Activated CD4-positive, alpha-beta memory T cell treated with anti-CD3 and anti-CD28 coated beads, Interleukin-2, amount 10 ng/mL, durations not matched to agents 7 days and 5 days (primary cell): ENCODE measurements around the gene CIPC. TPM values are rescaled to one million over a fixed set of nuclear protein-coding genes. Genes with fewer than 3 reads are reported as not detected.

ENCODE experiments used
- CTCF ChIA-PET: fragments of 350-600 bp; sonication (Branson Sonifier 250); formaldehyde crosslinking; loops from one replicate; lab custom pipeline; 2021; ENCODE audit warnings: antibody characterized with exemption, inconsistent platforms; lab: Charles Lee
- POLR2A ChIA-PET: fragments of 350-600 bp; sonication (Branson Sonifier 250); formaldehyde crosslinking; loops from one replicate; lab custom pipeline; 2021; ENCODE audit warnings: antibody characterized with exemption; lab: Charles Lee
- DNase-seq: peaks from one replicate; pipeline ENCODE4 v3.0.0-alpha.2; 2020
- H3K27ac Mint-ChIP-seq: one replicate; pipeline ENCODE4 v1.8.0; 2021; ENCODE audit warnings: mild to moderate bottlenecking, mixed read lengths
- H3K27me3 Mint-ChIP-seq: one replicate; pipeline ENCODE4 v1.8.0; 2021; ENCODE audit warnings: mixed read lengths
- H3K36me3 Mint-ChIP-seq: one replicate; pipeline ENCODE4 v1.8.0; 2021; ENCODE audit warnings: low read depth, mixed read lengths
- H3K4me1 Mint-ChIP-seq: one replicate; pipeline ENCODE4 v1.8.0; 2021; ENCODE audit warnings: mixed read lengths
- H3K4me3 Mint-ChIP-seq: one replicate; pipeline ENCODE4 v1.8.0; 2021; ENCODE audit warnings: mild to moderate bottlenecking, mixed read lengths
- H3K9me3 Mint-ChIP-seq: one replicate; pipeline ENCODE4 v1.8.0; 2021; ENCODE audit warnings: mixed read lengths
- total RNA-seq, 2 experiments: library from RNA; stranded (reverse); gene quantifications; one replicate each; pipeline ENCODE4 v1.2.3, GENCODE V29; 2021

The CIPC gene, protein sequence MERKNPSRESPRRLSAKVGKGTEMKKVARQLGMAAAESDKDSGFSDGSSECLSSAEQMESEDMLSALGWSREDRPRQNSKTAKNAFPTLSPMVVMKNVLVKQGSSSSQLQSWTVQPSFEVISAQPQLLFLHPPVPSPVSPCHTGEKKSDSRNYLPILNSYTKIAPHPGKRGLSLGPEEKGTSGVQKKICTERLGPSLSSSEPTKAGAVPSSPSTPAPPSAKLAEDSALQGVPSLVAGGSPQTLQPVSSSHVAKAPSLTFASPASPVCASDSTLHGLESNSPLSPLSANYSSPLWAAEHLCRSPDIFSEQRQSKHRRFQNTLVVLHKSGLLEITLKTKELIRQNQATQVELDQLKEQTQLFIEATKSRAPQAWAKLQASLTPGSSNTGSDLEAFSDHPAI
- 10 to 100 TPM in 1 of 2 experiments, 1 to 10 TPM in 1; 9.6 to 12.8 TPM for total RNA-seq

- ChIA-PET CTCF (interaction anchor here (0.6 to 9.5 kb wide), 12 partner anchors 16 to 287 kb away, joined by 3 to 145 read pairs (median 6); partner anchors contain the start of gene ANGEL1), POLR2A (interaction anchor here (0.6 to 4.3 kb wide), 10 partner anchors 10 to 223 kb away, joined by 3 to 20 read pairs (median 4); partner anchors contain the start of genes GSTZ1 and POMT2)
- H3K4me3 Mint-ChIP-seq, result peak within 1 kb of the TSS; percentile 94
- H3K9me3 Mint-ChIP-seq, result no peaks in the 10 kb centered on the region
- H3K36me3 Mint-ChIP-seq, result no peaks in the 10 kb centered on the region
- peaks cover 3% of the 10 kb centered on the region for H3K27me3 Mint-ChIP-seq
- peaks cover 38% of the 10 kb centered on the region for H3K4me1 Mint-ChIP-seq
- H3K27ac Mint-ChIP-seq, result peak within 1 kb of the TSS; percentile 91
- peak; percentile 100 for DNase-seq
Observed at GRCh38 chr14:77097700-77098528, at the start of gene CIPC. CIPC (plus strand) TSS chr14:77098258; CDS start chr14:77105709, 7,451 bp downstream.

DNA sequence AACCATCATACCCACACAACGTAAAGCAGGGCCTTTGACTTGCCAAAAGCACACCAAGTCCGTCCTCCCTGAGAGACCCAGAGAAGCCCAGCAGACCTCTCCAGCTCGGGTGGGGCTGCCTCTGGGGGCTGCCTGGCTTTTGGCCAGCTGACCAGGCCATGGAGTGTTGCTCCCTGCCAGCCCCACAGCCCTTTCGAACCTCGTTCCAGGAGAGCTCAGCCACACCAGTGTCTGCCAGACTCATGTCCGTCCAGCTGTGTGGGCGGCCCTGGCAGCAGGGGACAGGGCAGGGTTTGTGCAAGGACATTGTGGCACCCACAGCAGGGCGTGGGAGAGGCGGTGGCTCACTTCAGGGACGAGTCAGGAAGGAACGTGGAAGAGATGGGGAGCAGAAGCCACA, 46.9 kb upstream of the CIPC start:
- peaks cover 34% of the 10 kb centered on the region for H3K4me1 Mint-ChIP-seq
- H3K36me3 Mint-ChIP-seq, result peaks cover 4% of the 10 kb centered on the region
- CTCF ChIA-PET, result interaction anchor here (0.8 to 6.8 kb wide), 6 partner anchors 9 to 175 kb away, joined by 3 to 104 read pairs (median 4); no protein-coding TSS in a partner anchor
- POLR2A ChIA-PET, result interaction anchor here (0.5 to 1.1 kb wide), 3 partner anchors 22 to 279 kb away, joined by 3 read pairs; no protein-coding TSS in a partner anchor
- peaks cover 2% of the 10 kb centered on the region for H3K27me3 Mint-ChIP-seq
- no peak overlapping the region for H3K4me3 Mint-ChIP-seq
- H3K27ac Mint-ChIP-seq, result no peak overlapping the region
- peaks cover 2% of the 10 kb centered on the region for H3K9me3 Mint-ChIP-seq
- DNase-seq, result no peak

- CTCF ChIA-PET, result interaction anchor here (0.6 to 6.8 kb wide), 12 partner anchors 10 to 177 kb away, joined by 3 to 104 read pairs (median 18); partner anchors contain the start of gene IRF2BPL
- H3K9me3 Mint-ChIP-seq, result peaks cover 4% of the 10 kb centered on the region
- peaks cover 24% of the 10 kb centered on the region for H3K4me1 Mint-ChIP-seq
- POLR2A ChIA-PET, result interaction anchor here (0.9 to 3.6 kb wide), 7 partner anchors 9 to 141 kb away, joined by 3 to 18 read pairs (median 4); partner anchors contain the start of gene IRF2BPL
- DNase-seq, result no peak
- H3K27me3 Mint-ChIP-seq, result peaks cover 2% of the 10 kb centered on the region
- H3K4me3 Mint-ChIP-seq, result no peak overlapping the region
- peaks cover 4% of the 10 kb centered on the region for H3K36me3 Mint-ChIP-seq
- H3K27ac Mint-ChIP-seq, result peak overlapping the region; percentile 6
Observed at GRCh38 chr14:77052281-77053044, 45.6 kb upstream of the CIPC start.

GRCh38 chr14:77053046-77053841, 44.8 kb upstream of the CIPC start:
- H3K36me3 Mint-ChIP-seq, result peaks cover 4% of the 10 kb centered on the region
- H3K9me3 Mint-ChIP-seq, result peaks cover 4% of the 10 kb centered on the region
- POLR2A ChIA-PET, result interaction anchor here (0.8 to 3.6 kb wide), 10 partner anchors 10 to 144 kb away, joined by 3 to 18 read pairs (median 4); partner anchors contain the start of gene IRF2BPL
- DNase-seq, result peak; percentile 71
- CTCF ChIA-PET, result interaction anchor here (0.6 to 6.8 kb wide), 22 partner anchors 10 to 178 kb away, joined by 3 to 104 read pairs (median 6); partner anchors contain the start of gene IRF2BPL
- H3K27me3 Mint-ChIP-seq, result peaks cover 2% of the 10 kb centered on the region
- no peak overlapping the region for H3K27ac Mint-ChIP-seq
- H3K4me3 Mint-ChIP-seq, result no peak overlapping the region
- H3K4me1 Mint-ChIP-seq, result peaks cover 24% of the 10 kb centered on the region

GRCh38 chr14:77055306-77055705, 42.8 kb upstream of the CIPC start:
- Mint-ChIP-seq H3K36me3 (peaks cover 4% of the 10 kb centered on the region), H3K27ac (peak overlapping the region; percentile 69), H3K4me3 (no peak overlapping the region), H3K27me3 (peaks cover 1% of the 10 kb centered on the region), H3K9me3 (peaks cover 4% of the 10 kb centered on the region), H3K4me1 (peaks cover 30% of the 10 kb centered on the region)
- POLR2A ChIA-PET, result interaction anchor here (0.6 to 3.6 kb wide), 5 partner anchors 15 to 98 kb away, joined by 3 to 18 read pairs (median 10); partner anchors contain the start of gene IRF2BPL
- CTCF ChIA-PET, result interaction anchor here (0.8 to 6.8 kb wide), 12 partner anchors 10 to 180 kb away, joined by 3 to 104 read pairs (median 18); partner anchors contain the start of gene IRF2BPL
- DNase-seq, result peak; percentile 32

- DNase-seq, result no peak
- Mint-ChIP-seq H3K27ac (no peak overlapping the region), H3K9me3 (peaks cover 4% of the 10 kb centered on the region), H3K4me3 (no peak overlapping the region), H3K27me3 (no peaks in the 10 kb centered on the region), H3K4me1 (peaks cover 30% of the 10 kb centered on the region), H3K36me3 (peaks cover 4% of the 10 kb centered on the region)
- CTCF ChIA-PET, result interaction anchor here (1.5 to 6.8 kb wide), 3 partner anchors 14 to 143 kb away, joined by 3 to 104 read pairs (median 29); no protein-coding TSS in a partner anchor
- POLR2A ChIA-PET, result interaction anchor here (0.5 to 3.6 kb wide), 3 partner anchors 27 to 98 kb away, joined by 3 to 18 read pairs (median 3); partner anchors contain the start of gene IRF2BPL
Observed at GRCh38 chr14:77055981-77056380, 42.1 kb upstream of the CIPC start.

DNA sequence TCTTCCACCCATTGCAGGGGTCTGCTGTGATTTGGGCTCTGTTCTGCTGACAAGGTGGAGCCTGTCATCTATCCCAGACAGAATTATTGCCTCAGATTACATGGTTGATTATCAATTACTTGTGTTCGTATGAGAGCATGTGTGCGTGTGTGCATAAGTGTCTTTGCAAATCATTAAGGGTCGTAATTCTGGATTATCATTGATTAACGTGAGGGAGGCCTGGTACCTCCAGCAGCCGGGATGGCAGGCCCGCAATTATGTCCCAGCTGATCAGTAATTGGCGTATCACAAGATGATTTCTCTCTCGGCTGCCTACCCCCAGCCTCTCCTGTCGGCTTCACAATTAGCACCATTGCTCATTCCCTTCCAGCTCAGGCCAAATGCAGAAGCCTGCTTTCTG, 39.9 kb upstream of the CIPC start:
- Mint-ChIP-seq H3K27ac (no peak overlapping the region), H3K4me1 (peaks cover 23% of the 10 kb centered on the region), H3K9me3 (peaks cover 4% of the 10 kb centered on the region), H3K27me3 (no peaks in the 10 kb centered on the region), H3K36me3 (peaks cover 4% of the 10 kb centered on the region), H3K4me3 (no peak overlapping the region)
- POLR2A ChIA-PET, result interaction anchor here (0.7 to 0.8 kb wide), 2 partner anchors 12 to 87 kb away, joined by 3 read pairs; no protein-coding TSS in a partner anchor
- CTCF ChIA-PET, result interaction anchor here (3.2 to 3.8 kb wide), 3 partner anchors 12 to 182 kb away, joined by 15 to 32 read pairs (median 28); no protein-coding TSS in a partner anchor
- DNase-seq, result no peak

DNA sequence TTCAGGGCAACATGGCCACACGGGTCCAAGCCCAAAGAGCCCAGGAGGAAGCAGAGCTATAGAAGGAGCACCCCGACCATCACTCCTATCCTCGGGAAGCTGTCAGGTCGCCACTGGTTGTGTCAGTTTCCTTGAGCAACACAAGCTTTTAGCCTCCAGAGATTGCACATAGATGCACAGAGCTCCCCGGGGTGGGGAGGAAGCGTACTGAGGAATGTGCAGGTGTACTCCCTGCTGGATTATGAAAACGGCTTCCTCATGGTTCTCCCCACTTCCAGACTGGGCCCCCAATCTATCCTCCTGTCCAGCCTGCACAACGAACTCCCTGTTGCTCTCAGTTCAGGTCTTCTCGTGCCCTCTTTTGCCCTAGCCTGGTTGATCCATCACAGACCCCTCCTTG, 39.3 kb upstream of the CIPC start:
- ChIA-PET POLR2A (interaction anchor here (0.6 to 1.4 kb wide), 4 partner anchors 13 to 103 kb away, joined by 3 to 4 read pairs (median 3); no protein-coding TSS in a partner anchor), CTCF (interaction anchor here (1.1 to 3.8 kb wide), 7 partner anchors 11 to 186 kb away, joined by 3 to 32 read pairs (median 5); no protein-coding TSS in a partner anchor)
- Mint-ChIP-seq H3K27me3 (no peaks in the 10 kb centered on the region), H3K9me3 (peaks cover 4% of the 10 kb centered on the region), H3K4me1 (peaks cover 18% of the 10 kb centered on the region), H3K27ac (no peak overlapping the region), H3K36me3 (peaks cover 4% of the 10 kb centered on the region), H3K4me3 (no peak overlapping the region)
- DNase-seq, result no peak

DNA sequence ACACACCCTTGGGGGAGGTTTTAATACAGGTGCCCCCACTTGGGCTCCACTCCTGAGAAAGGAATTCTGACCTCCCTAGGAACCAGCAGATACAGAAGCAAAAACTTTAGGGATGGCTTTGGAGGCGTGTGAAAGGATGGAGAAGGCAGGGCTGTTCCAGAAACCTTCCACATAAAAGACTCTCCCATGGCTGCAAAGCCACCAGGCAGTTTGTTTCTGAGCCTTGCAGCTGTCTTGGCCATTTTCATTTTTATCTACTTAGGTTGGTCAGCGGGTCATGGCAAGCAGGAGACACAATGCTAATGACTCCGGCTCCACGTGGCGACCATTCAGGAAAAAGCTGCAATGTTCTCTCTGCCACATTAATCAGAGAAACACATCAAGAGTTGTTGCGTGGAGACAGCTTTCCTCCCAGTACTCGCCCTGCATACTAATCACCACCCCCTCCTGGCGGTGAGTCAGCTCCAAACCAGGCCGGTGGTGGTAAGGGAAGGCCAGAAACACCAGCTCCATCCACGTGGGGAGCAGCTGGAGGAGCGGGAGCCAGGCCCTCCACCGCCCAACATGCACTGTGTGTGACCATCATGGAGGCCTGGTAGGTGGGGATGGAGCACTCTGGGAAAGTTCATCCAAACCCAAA, 38.7 kb upstream of the CIPC start:
- Mint-ChIP-seq H3K4me1 (peaks cover 17% of the 10 kb centered on the region), H3K36me3 (peaks cover 4% of the 10 kb centered on the region), H3K27ac (no peak overlapping the region), H3K27me3 (no peaks in the 10 kb centered on the region), H3K9me3 (peaks cover 4% of the 10 kb centered on the region), H3K4me3 (no peak overlapping the region)
- POLR2A ChIA-PET, result interaction anchor here (0.6 to 1.4 kb wide), 3 partner anchors 32 to 104 kb away, joined by 3 to 4 read pairs (median 4); no protein-coding TSS in a partner anchor
- peak; percentile 47 for DNase-seq
- CTCF ChIA-PET, result interaction anchor here (0.6 to 3.8 kb wide), 13 partner anchors 11 to 581 kb away, joined by 3 to 32 read pairs (median 4); no protein-coding TSS in a partner anchor

DNA sequence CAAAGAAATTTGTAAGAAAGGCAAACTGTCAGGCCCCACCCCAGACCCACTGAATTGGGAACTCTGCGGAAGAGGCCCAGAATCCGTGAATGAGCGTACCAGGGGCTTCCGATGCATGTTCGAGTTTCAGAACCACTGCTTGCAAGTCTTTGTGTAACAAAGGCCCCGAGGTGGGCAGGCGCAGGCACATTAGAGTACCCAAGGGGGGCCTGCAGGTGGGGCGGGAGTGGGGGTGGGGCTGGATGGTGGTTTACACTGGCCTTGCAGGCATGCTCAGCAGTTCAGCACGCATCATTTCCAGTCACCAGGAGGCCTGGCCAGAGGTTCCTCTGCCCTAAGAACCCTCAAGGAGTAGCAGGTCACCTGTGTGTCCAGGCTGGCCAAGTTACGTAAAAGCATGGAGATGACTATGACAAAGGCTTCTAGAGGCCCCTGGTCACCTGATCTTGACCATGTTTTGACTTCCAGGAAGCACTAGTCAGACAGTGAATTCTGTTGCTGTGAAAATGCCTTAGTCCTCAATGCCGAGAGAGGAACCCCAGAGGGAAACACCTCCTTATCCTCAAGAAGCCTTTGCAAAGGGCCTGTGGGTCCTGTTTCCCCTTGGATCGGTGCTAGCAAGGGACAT, 36.3 kb upstream of the CIPC start:
- no peaks in the 10 kb centered on the region for H3K36me3 Mint-ChIP-seq

More for the DNA sequence above, 36.3 kb upstream of the CIPC start:
- DNase-seq, result no peak
- Mint-ChIP-seq H3K4me3 (no peak overlapping the region), H3K27me3 (no peaks in the 10 kb centered on the region), H3K4me1 (peaks cover 8% of the 10 kb centered on the region), H3K27ac (no peak overlapping the region), H3K9me3 (no peaks in the 10 kb centered on the region)
- ChIA-PET CTCF (interaction anchor here (1.3 to 18.6 kb wide), 5 partner anchors 8 to 189 kb away, joined by 3 to 436 read pairs (median 32); no protein-coding TSS in a partner anchor), POLR2A (interaction anchor here (1.0 kb wide), 1 partner anchor 149 kb away, joined by 3 read pairs; no protein-coding TSS in a partner anchor)
